ENCODE measurements around the gene PCSK1N.

DNA sequence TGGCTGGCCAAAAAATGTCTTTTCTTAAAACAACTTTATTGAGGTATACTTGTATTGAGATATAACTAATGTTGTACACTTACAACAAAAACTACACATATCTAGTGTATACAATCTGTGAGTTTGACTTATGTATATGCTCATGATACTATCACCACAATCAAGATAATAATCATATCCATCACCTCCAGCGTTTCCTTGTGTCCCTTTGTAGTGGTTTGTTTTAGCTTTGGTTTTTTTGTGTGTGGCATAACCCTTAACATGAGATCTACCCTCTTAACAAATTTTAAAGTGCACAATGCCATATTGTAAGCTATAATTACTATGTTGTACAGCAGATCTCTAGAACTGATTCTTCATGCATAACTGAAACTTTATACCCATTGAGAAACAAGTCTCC, 13.4 kb upstream of the PCSK1N start:
- TF ChIP-seq CTBP1 (IDR thresholded peaks at IDR 0.05; ENCODE audit: borderline replicate concordance) (no peak), MAZ (CRISPR knock-in tag; conservative IDR thresholded peaks at IDR 0.05 in 1 of 2, IDR thresholded peaks at IDR 0.05 in 1 of 2) (no peak), CREM (IDR thresholded peaks at IDR 0.05; ENCODE audit: low read depth) (no peak), ESRRA (IDR thresholded peaks at IDR 0.05; ENCODE audit: borderline replicate concordance, low read depth) (no peak), ZNF124 (CRISPR knock-in tag; IDR thresholded peaks at IDR 0.05) (no peak), RBM14 (IDR thresholded peaks at IDR 0.05; ENCODE audit: borderline replicate concordance, insufficient read depth, low read depth, low read length) (no peak), ZFX (CRISPR knock-in tag; IDR thresholded peaks at IDR 0.05) (no peak), SMARCB1 (IDR thresholded peaks at IDR 0.05; ENCODE audit: insufficient read length, low read depth) (no peak), CTCF (IDR thresholded peaks at IDR 0.05 in 2 of 3, conservative IDR thresholded peaks at IDR 0.05 in 1 of 3; ENCODE audit: insufficient read depth in 2 of 3, low read depth in 1 of 3, low read length in 3 of 3) (no peak)
- TF ChIP-seq, protein P1, sequence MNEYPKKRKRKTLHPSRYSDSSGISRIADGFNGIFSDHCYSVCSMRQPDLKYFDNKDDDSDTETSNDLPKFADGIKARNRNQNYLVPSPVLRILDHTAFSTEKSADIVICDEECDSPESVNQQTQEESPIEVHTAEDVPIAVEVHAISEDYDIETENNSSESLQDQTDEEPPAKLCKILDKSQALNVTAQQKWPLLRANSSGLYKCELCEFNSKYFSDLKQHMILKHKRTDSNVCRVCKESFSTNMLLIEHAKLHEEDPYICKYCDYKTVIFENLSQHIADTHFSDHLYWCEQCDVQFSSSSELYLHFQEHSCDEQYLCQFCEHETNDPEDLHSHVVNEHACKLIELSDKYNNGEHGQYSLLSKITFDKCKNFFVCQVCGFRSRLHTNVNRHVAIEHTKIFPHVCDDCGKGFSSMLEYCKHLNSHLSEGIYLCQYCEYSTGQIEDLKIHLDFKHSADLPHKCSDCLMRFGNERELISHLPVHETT (CRISPR knock-in tag; conservative IDR thresholded peaks at IDR 0.05 in 1 of 2, IDR thresholded peaks at IDR 0.05 in 1 of 2): no peak
- TF ChIP-seq, protein P2, sequence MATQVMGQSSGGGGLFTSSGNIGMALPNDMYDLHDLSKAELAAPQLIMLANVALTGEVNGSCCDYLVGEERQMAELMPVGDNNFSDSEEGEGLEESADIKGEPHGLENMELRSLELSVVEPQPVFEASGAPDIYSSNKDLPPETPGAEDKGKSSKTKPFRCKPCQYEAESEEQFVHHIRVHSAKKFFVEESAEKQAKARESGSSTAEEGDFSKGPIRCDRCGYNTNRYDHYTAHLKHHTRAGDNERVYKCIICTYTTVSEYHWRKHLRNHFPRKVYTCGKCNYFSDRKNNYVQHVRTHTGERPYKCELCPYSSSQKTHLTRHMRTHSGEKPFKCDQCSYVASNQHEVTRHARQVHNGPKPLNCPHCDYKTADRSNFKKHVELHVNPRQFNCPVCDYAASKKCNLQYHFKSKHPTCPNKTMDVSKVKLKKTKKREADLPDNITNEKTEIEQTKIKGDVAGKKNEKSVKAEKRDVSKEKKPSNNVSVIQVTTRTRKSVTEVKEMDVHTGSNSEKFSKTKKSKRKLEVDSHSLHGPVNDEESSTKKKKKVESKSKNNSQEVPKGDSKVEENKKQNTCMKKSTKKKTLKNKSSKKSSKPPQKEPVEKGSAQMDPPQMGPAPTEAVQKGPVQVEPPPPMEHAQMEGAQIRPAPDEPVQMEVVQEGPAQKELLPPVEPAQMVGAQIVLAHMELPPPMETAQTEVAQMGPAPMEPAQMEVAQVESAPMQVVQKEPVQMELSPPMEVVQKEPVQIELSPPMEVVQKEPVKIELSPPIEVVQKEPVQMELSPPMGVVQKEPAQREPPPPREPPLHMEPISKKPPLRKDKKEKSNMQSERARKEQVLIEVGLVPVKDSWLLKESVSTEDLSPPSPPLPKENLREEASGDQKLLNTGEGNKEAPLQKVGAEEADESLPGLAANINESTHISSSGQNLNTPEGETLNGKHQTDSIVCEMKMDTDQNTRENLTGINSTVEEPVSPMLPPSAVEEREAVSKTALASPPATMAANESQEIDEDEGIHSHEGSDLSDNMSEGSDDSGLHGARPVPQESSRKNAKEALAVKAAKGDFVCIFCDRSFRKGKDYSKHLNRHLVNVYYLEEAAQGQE (IDR thresholded peaks at IDR 0.05; ENCODE audit: borderline replicate concordance): no peak
- TF ChIP-seq, protein P2 (CRISPR knock-in tag; IDR thresholded peaks at IDR 0.05; ENCODE audit: low read depth): no peak
- TF ChIP-seq, protein P3, sequence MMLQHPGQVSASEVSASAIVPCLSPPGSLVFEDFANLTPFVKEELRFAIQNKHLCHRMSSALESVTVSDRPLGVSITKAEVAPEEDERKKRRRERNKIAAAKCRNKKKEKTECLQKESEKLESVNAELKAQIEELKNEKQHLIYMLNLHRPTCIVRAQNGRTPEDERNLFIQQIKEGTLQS (IDR thresholded peaks at IDR 0.05): no peak
- TF ChIP-seq, protein P3 (CRISPR knock-in tag; conservative IDR thresholded peaks at IDR 0.05): no peak

Data from K562 (cell line).